A673 (cell line): ENCODE data around the gene CRLF1.
"Not testable (repeated sequence)": the region's sequence is repeated elsewhere in the genome, so short reads cannot be mapped to it uniquely, and the experiment has no call there.

Experiments used
- EZH2 ChIP-seq: fragments of 200-600 bp; sonication (generic); IDR thresholded peaks from 2 replicates; pipeline ENCODE4 v1.6.1; 2017; ENCODE audit warnings: borderline replicate concordance, low read depth, mild to moderate bottlenecking, mixed read lengths, antibody characterized with exemption, low read length; ENCODE audit not compliant: poor library complexity, severe bottlenecking
- TF ChIP-seq, protein P1 (sequence below): fragments of 300-800, 200-600 bp; sonication (generic); conservative IDR thresholded peaks from 2 replicates; pipeline ENCODE4 v1.5.1; 2017; ENCODE audit warnings: low read depth, mild to moderate bottlenecking, antibody characterized with exemption, low read length, moderate library complexity, mixed read lengths

DNA sequence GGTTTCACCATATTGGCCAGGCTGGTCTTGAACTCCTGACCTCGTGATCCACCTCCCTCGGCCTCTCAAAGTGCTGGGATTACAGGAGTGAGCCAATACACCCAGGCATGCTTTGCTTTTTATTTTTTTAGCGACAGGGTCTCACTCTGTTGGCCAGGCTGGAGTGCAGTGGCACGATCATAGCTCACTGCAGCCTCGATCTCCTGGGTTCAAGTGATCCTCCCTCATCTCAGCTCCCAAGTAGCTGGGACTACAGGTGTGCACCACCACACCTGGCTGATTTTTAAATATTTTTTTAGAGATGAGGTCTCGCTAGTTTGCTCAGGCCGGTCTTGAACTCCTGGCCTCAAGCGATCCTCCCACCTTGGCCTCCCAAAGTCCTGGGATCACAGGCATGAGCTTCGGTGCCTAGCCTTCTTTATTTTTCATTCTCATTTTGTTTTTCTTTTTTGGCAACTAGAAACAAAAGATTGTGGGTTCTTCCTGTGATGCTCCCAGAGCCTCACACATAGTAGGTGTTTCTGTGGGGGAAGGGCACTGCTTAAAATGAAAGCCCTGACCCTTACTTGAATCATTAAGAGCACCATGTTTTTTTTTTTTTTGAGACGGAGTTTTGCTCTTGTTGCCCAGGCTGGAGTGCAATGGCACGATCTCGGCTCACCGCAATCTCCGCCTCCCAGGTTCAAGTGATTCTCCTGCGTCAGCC, 5.8 kb downstream of the CRLF1 start:
- TF ChIP-seq, protein P1, sequence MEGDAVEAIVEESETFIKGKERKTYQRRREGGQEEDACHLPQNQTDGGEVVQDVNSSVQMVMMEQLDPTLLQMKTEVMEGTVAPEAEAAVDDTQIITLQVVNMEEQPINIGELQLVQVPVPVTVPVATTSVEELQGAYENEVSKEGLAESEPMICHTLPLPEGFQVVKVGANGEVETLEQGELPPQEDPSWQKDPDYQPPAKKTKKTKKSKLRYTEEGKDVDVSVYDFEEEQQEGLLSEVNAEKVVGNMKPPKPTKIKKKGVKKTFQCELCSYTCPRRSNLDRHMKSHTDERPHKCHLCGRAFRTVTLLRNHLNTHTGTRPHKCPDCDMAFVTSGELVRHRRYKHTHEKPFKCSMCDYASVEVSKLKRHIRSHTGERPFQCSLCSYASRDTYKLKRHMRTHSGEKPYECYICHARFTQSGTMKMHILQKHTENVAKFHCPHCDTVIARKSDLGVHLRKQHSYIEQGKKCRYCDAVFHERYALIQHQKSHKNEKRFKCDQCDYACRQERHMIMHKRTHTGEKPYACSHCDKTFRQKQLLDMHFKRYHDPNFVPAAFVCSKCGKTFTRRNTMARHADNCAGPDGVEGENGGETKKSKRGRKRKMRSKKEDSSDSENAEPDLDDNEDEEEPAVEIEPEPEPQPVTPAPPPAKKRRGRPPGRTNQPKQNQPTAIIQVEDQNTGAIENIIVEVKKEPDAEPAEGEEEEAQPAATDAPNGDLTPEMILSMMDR, result not testable (repeated sequence)
- not testable (repeated sequence) for TF ChIP-seq EZH2
